Measurements from ENCODE around the gene FKBP3.

DNA sequence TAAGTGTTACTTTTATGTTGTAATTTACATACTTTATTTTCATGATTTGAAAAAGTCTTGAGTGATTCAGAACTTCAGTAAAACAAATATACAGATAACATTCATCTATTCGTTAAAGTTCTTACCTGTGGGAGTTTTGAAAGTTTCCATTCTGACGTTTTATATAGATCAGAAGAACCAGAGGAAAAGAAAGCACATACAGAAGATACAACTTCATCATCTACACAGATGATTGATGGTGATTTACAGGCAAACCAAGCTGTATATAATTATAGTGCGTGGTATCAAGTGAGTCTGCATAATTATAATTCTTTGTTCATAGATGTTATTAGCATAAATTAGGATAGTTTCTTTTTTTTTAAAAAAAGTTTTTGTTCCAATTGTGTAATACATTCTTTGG is 20.0 kb downstream of the FKBP3 start:
- TF ChIP-seq ZSCAN21 (CRISPR knock-in tag; IDR thresholded peaks at IDR 0.05; ENCODE audit: borderline replicate concordance) (no peak), MIER2 (CRISPR knock-in tag; IDR thresholded peaks at IDR 0.05) (no peak), ZFX (CRISPR knock-in tag; IDR thresholded peaks at IDR 0.05; ENCODE audit: low read depth) (no peak), POLR2A (IDR thresholded peaks at IDR 0.05; ENCODE audit: insufficient read depth in 1 of 2, low read depth in 2 of 2, low read length in 2 of 2) (no peak), TCF7L2 (IDR thresholded peaks at IDR 0.05; ENCODE audit: low read depth, low read length) (no peak), SIX1 (CRISPR knock-in tag; IDR thresholded peaks at IDR 0.05; ENCODE audit: borderline replicate concordance) (no peak), NR2F2 (IDR thresholded peaks at IDR 0.05; ENCODE audit: borderline replicate concordance, low read depth) (no peak), REXO4 (CRISPR knock-in tag; IDR thresholded peaks at IDR 0.05; ENCODE audit: borderline replicate concordance) (no peak), MAFK (conservative IDR thresholded peaks at IDR 0.05 in 1 of 2, IDR thresholded peaks at IDR 0.05 in 1 of 2; ENCODE audit: low read length in 2 of 2) (no peak), CREM (IDR thresholded peaks at IDR 0.05) (no peak), CREM (CRISPR knock-in tag; IDR thresholded peaks at IDR 0.05) (no peak)
- TF ChIP-seq, protein P1, sequence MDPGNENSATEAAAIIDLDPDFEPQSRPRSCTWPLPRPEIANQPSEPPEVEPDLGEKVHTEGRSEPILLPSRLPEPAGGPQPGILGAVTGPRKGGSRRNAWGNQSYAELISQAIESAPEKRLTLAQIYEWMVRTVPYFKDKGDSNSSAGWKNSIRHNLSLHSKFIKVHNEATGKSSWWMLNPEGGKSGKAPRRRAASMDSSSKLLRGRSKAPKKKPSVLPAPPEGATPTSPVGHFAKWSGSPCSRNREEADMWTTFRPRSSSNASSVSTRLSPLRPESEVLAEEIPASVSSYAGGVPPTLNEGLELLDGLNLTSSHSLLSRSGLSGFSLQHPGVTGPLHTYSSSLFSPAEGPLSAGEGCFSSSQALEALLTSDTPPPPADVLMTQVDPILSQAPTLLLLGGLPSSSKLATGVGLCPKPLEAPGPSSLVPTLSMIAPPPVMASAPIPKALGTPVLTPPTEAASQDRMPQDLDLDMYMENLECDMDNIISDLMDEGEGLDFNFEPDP (CRISPR knock-in tag; conservative IDR thresholded peaks at IDR 0.05) = no peak
- TF ChIP-seq, protein P2, sequence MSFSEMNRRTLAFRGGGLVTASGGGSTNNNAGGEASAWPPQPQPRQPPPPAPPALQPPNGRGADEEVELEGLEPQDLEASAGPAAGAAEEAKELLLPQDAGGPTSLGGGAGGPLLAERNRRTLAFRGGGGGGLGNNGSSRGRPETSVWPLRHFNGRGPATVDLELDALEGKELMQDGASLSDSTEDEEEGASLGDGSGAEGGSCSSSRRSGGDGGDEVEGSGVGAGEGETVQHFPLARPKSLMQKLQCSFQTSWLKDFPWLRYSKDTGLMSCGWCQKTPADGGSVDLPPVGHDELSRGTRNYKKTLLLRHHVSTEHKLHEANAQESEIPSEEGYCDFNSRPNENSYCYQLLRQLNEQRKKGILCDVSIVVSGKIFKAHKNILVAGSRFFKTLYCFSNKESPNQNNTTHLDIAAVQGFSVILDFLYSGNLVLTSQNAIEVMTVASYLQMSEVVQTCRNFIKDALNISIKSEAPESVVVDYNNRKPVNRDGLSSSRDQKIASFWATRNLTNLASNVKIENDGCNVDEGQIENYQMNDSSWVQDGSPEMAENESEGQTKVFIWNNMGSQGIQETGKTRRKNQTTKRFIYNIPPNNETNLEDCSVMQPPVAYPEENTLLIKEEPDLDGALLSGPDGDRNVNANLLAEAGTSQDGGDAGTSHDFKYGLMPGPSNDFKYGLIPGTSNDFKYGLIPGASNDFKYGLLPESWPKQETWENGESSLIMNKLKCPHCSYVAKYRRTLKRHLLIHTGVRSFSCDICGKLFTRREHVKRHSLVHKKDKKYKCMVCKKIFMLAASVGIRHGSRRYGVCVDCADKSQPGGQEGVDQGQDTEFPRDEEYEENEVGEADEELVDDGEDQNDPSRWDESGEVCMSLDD (CRISPR knock-in tag; IDR thresholded peaks at IDR 0.05; ENCODE audit: borderline replicate concordance) = no peak
